ENCODE measurements around the gene GNLY.
A peak's percentile ranks its signal among the peaks of the same experiment; 100 is the strongest.
"Not testable (repeated sequence)": the region's sequence is repeated elsewhere in the genome, so short reads cannot be mapped to it uniquely, and the experiment has no call there.

The GNLY gene

GRCh38 chr2:85711578-85712060 lies 17.5 kb downstream of the GNLY start:
- DNase-seq, result no peak

GRCh38 chr2:85712336-85712735 lies 18.2 kb downstream of the GNLY start:
- no peak for DNase-seq

- no peak for DNase-seq
These were observed 18.9 kb downstream of the GNLY start for GRCh38 chr2:85712849-85713612.

GRCh38 chr2:85713836-85714235 lies 19.7 kb downstream of the GNLY start:
- DNase-seq, result no peak

- not testable (repeated sequence) for DNase-seq
These were observed 20.3 kb downstream of the GNLY start for GRCh38 chr2:85714421-85714820.

GRCh38 chr2:85714841-85715240 lies 20.7 kb downstream of the GNLY start:
- DNase-seq, result no peak

- DNase-seq, result no peak
These were observed 22.3 kb downstream of the GNLY start for GRCh38 chr2:85716346-85716914.

GRCh38 chr2:85717308-85718008 lies 23.3 kb downstream of the GNLY start:
- DNase-seq, result no peak

- no peak for DNase-seq
These were observed 23.8 kb downstream of the GNLY start for GRCh38 chr2:85718009-85718391.

- no peak for DNase-seq
These were observed 24.8 kb downstream of the GNLY start for GRCh38 chr2:85718885-85719492.

GRCh38 chr2:85719609-85720240 lies 25.6 kb downstream of the GNLY start:
- DNase-seq, result no peak

GRCh38 chr2:85720533-85720932 lies 26.4 kb downstream of the GNLY start:
- no peak for DNase-seq

GRCh38 chr2:85721641-85722040 lies 27.5 kb downstream of the GNLY start:
- no peak for DNase-seq

GRCh38 chr2:85722519-85722918 lies 28.4 kb downstream of the GNLY start:
- DNase-seq, result no peak

- no peak for DNase-seq
These were observed 29.7 kb downstream of the GNLY start for GRCh38 chr2:85723707-85724360.

- no peak for DNase-seq
These were observed 30.6 kb downstream of the GNLY start for GRCh38 chr2:85724731-85725181.

- DNase-seq, result no peak
These were observed 31.3 kb downstream of the GNLY start for GRCh38 chr2:85725451-85725850.

GRCh38 chr2:85727798-85728197 lies 33.6 kb downstream of the GNLY start:
- no peak for DNase-seq

- DNase-seq, result no peak
These were observed 34.2 kb downstream of the GNLY start for GRCh38 chr2:85728342-85728741.

GRCh38 chr2:85728883-85729824 lies 35.0 kb downstream of the GNLY start:
- peak; percentile 77 for DNase-seq

- no peak for DNase-seq
These were observed 35.8 kb downstream of the GNLY start for GRCh38 chr2:85729825-85730510.
